Astrocyte (in vitro differentiated cells and primary cell): ENCODE measurements around the gene CERS5.

Experiments used
- EZH2 ChIP-seq: IDR thresholded peaks from 2 replicates; pipeline ENCODE4 v1.6.1; 2012; ENCODE audit warnings: mild to moderate bottlenecking, low read length, inconsistent platforms; ENCODE audit not compliant: insufficient read depth
- TF ChIP-seq, protein P1 (sequence below): IDR thresholded peaks from 2 replicates; pipeline ENCODE4 v1.5.1; 2011; ENCODE audit warnings: low read depth, mild to moderate bottlenecking, inconsistent platforms, low read length, moderate library complexity; ENCODE audit not compliant: insufficient read depth

DNA sequence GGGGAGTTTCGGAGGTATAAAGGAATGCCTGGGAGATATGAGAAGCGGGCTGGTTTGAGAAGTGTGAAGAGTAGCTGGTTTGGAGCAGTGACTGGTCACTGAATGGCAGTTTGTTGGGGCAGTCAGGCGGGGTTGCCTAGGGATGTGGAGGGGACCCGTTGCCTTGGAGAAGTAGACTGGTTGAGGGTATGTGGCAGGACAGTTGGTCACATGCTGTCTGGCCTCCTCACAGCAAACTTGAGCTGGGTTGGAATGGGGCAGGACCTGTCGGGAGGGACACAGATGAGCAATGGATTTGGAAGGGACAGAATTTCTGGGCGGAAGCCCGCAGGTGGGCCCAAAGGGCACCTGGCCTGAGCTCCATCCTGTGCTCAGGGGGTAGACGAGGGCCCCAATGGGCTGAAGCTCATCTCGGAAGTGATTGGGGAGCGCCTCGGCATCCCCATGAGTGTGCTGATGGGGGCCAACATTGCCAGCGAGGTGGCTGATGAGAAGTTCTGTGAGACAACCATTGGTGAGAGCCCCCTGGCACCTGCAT is 61.2 kb downstream of the CERS5 start:
- TF ChIP-seq, protein P1, sequence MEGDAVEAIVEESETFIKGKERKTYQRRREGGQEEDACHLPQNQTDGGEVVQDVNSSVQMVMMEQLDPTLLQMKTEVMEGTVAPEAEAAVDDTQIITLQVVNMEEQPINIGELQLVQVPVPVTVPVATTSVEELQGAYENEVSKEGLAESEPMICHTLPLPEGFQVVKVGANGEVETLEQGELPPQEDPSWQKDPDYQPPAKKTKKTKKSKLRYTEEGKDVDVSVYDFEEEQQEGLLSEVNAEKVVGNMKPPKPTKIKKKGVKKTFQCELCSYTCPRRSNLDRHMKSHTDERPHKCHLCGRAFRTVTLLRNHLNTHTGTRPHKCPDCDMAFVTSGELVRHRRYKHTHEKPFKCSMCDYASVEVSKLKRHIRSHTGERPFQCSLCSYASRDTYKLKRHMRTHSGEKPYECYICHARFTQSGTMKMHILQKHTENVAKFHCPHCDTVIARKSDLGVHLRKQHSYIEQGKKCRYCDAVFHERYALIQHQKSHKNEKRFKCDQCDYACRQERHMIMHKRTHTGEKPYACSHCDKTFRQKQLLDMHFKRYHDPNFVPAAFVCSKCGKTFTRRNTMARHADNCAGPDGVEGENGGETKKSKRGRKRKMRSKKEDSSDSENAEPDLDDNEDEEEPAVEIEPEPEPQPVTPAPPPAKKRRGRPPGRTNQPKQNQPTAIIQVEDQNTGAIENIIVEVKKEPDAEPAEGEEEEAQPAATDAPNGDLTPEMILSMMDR = no peak
- TF ChIP-seq EZH2 = no peak
